Fibroblast of lung (primary cell): ENCODE data around the gene GPR42.
"Not testable (repeated sequence)": the region's sequence is repeated elsewhere in the genome, so short reads cannot be mapped to it uniquely, and the experiment has no call there.

ENCODE experiments used
- CTCF ChIP-seq, 2 donors: IDR thresholded peaks in 1 of 2; conservative IDR thresholded peaks in 1 of 2; 1 replicate in 1 of 2; 2 replicates in 1 of 2; pipeline ENCODE4 v1.5.1; 2011 to 2012; ENCODE audit warnings: low read length in 2 of 2, control low read depth in 1 of 2, inconsistent platforms in 1 of 2, low read depth in 1 of 2, mild to moderate bottlenecking in 1 of 2
- EZH2 ChIP-seq: IDR thresholded peaks from 2 replicates; pipeline ENCODE4 v1.5.1; 2012; ENCODE audit warnings: low read length, control low read depth, mild to moderate bottlenecking; ENCODE audit errors: missing control alignments

- TF ChIP-seq EZH2; CTCF (conservative IDR thresholded peaks at IDR 0.05 in 1 of 2, IDR thresholded peaks at IDR 0.05 in 1 of 2; ENCODE audit: low read depth in 1 of 2, low read length in 2 of 2): not testable (repeated sequence)
These were observed 10.8 kb upstream of the GPR42 start for GRCh38 chr19:35360081-35360480.
